ELR (cell line): ENCODE data around the gene RHPN2.
"Not testable (repeated sequence)": the region's sequence is repeated elsewhere in the genome, so short reads cannot be mapped to it uniquely, and the experiment has no call there.

Experiments used
- DNase-seq: peaks from one replicate; pipeline ENCODE4 v3.0.0-alpha.2; 2015; ENCODE audit warnings: low read depth

The RHPN2 gene

GRCh38 chr19:32971715-32972540, 92.8 kb downstream of the RHPN2 start, which contains the start of the genes CEP89 and FAAP24:
TSS of gene CEP89 (minus strand) at chr19:32971958. CDS start at chr19:32971874, 84 bp downstream.
TSS of gene FAAP24 (plus strand) at chr19:32972242. CDS start at chr19:32973197, 955 bp downstream.
- DNase-seq = peak; percentile 99

- peak; percentile 3 for DNase-seq
These were observed 93.6 kb downstream of the RHPN2 start for GRCh38 chr19:32971012-32971595.

- DNase-seq = no peak
These were observed 95.1 kb downstream of the RHPN2 start for GRCh38 chr19:32969549-32969948.

GRCh38 chr19:32966750-32967149, 97.9 kb downstream of the RHPN2 start:
- DNase-seq = no peak

- DNase-seq = no peak
These were observed 119.4 kb downstream of the RHPN2 start for GRCh38 chr19:32945260-32945659.

- not testable (repeated sequence) for DNase-seq
These were observed 123.4 kb downstream of the RHPN2 start for GRCh38 chr19:32941273-32941672.

GRCh38 chr19:32936065-32936464, 128.6 kb downstream of the RHPN2 start:
- no peak for DNase-seq

- DNase-seq = no peak
These were observed 129.1 kb downstream of the RHPN2 start for GRCh38 chr19:32935629-32936028.

GRCh38 chr19:32933571-32933970, 131.1 kb downstream of the RHPN2 start:
- DNase-seq = no peak

- no peak for DNase-seq
These were observed 134.1 kb downstream of the RHPN2 start for GRCh38 chr19:32930567-32930966.

GRCh38 chr19:32928806-32929205, 135.9 kb downstream of the RHPN2 start:
- DNase-seq = no peak
